Pancreas (tissue), 10 donors: ENCODE measurements around the gene RSPH9. TPM values are rescaled to one million over a fixed set of nuclear protein-coding genes. Genes with fewer than 3 reads are reported as not detected.
A peak's percentile ranks its signal among the peaks of the same experiment; 100 is the strongest.

ENCODE experiments used
- ATAC-seq, 4 donors: fragments of 200-7000 bp; cut with Tn5 transposase; one replicate each; pipeline versions ENCODE4 v1.8.0 to v1.9.1; 2020; ENCODE audit warnings: mild to moderate bottlenecking in 4 of 4, moderate library complexity in 4 of 4
- DNase-seq, 6 donors: peaks; one replicate each; pipeline ENCODE4 v3.0.0-alpha.2; 2020
- FAIRE-seq: peaks from 2 replicates; lab custom pipeline; 2012; peaks lifted over from hg19 to GRCh38; lab: Jason Lieb, UNC
- H3K27ac ChIP-seq, 4 donors: fragments of 200-600 bp; sonication (generic); 1 replicate in 3 of 4; 2 replicates in 1 of 4; pipeline versions ENCODE4 v1.5.0 to v1.8.0; 2020
- H3K27me3 ChIP-seq, 4 donors: fragments of 200-600 bp; one replicate each; pipeline ENCODE4 v1.8.0; 2021
- H3K36me3 ChIP-seq, 3 donors: fragments of 200-600 bp; sonication (generic) in 1 of 3; one replicate each; pipeline versions ENCODE4 v1.5.0 to v1.8.0; 2020 to 2021
- H3K4me1 ChIP-seq, 3 donors: fragments of 200-600 bp; one replicate each; pipeline ENCODE4 v1.8.0; 2021
- H3K4me3 ChIP-seq, 4 donors: fragments of 200-600 bp; sonication (generic) in 2 of 4; one replicate each; pipeline versions ENCODE4 v1.5.0 to v1.8.0; 2020 to 2021
- H3K9me3 ChIP-seq, 4 donors: fragments of 200-600 bp; one replicate each; pipeline ENCODE4 v1.8.0; 2021
- WGBS, 2 donors: extraction: QIAGEN DNeasy Blood & Tissue Kit; methylation state at CpG; one replicate each; pipeline ENCODE4 v1.1.7; 2013; 5-methylcytosine and 5-hydroxymethylcytosine counted together
- intact Hi-C, 3 donors: fragments of 100-400 bp; cut with DNase I; formaldehyde crosslinking; loops; one replicate each; pipeline versions ENCODE4 v1.11.1 to v1.14.2; 2022
- polyA plus RNA-seq, 2 donors: library from polyadenylated mRNA; stranded (reverse); fragments of 200-250 nt; gene quantifications; one replicate each; pipeline ENCODE4 v1.2.3, GENCODE V29; 2013
- total RNA-seq, 6 donors: library from RNA; stranded (reverse); fragmentation: NEBNext Ultra II Directional in 4 of 6; extraction: Animal tissue kit (Norgen Biotek cat#: 25700) in 4 of 6; gene quantifications; one replicate each; pipeline versions ENCODE4 v1.2.1 to v1.2.4, GENCODE V29; 2021 to 2023
- TF ChIP-seq, protein P1 (sequence below), 4 donors: fragments of 200-600 bp; sonication (generic) in 3 of 4; IDR thresholded peaks; one replicate each; pipeline versions ENCODE4 v1.5.0 to v1.8.0; 2021; ENCODE audit warnings: antibody characterized with exemption in 4 of 4
- donor health status: healthy with polysubstance abuse.
- donor health status: DM: no; HTN: no; CAD: no; lungs with moderate emphysema.
- donor health status: DM: no; HTN: no; CAD: no.
- donor health status: control.
- donor health status: control.
- donor health status: Bipolar disorder and iron deficiency.
- donor health status: DM: yes; HTN: yes; CAD: no.
- donor health status: DM: no; HTN: no; CAD: no.
- donor health status: DM: no; HTN: no; CAD: no.
- donor health status: DM: yes; HTN: yes; CAD: no.

RSPH9 gene
- total and polyA plus RNA-seq, 8 donors: 0.06 to 1.1 (median 0.12) TPM; not detected in 3

DNA sequence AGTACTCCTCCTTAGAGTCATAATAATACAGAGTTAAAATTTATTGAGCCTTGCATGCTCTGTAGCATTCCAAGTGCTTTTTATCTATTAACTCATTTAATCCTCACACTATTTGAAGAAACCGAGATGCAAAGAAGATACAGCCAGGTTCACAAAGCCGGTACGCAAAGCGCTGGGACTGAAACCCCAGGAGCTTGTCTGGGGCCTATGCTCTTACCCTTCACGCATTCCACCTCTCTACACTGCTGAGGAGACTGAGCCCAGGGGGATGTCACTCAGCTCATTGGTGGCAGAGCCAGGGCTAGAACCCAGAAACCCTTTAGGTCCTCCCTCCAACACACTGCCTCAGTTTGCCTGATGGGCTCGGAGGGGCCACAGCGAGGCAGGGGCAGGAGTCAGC is 62.4 kb downstream of the RSPH9 start:
- H3K27ac ChIP-seq: no peak overlapping the region
- 71 to 89% methylated on average over 7 of the region's 7 CpGs for WGBS, 2 donors
- no peak for ATAC-seq
- no peaks in the 10 kb centered on the region for H3K9me3 ChIP-seq
- no peaks in the 10 kb centered on the region for H3K36me3 ChIP-seq
- no peaks in the 10 kb centered on the region for H3K27me3 ChIP-seq
- intact Hi-C loops: no loop called here
- H3K4me3 ChIP-seq: no peak overlapping the region
- TF ChIP-seq, protein P1, sequence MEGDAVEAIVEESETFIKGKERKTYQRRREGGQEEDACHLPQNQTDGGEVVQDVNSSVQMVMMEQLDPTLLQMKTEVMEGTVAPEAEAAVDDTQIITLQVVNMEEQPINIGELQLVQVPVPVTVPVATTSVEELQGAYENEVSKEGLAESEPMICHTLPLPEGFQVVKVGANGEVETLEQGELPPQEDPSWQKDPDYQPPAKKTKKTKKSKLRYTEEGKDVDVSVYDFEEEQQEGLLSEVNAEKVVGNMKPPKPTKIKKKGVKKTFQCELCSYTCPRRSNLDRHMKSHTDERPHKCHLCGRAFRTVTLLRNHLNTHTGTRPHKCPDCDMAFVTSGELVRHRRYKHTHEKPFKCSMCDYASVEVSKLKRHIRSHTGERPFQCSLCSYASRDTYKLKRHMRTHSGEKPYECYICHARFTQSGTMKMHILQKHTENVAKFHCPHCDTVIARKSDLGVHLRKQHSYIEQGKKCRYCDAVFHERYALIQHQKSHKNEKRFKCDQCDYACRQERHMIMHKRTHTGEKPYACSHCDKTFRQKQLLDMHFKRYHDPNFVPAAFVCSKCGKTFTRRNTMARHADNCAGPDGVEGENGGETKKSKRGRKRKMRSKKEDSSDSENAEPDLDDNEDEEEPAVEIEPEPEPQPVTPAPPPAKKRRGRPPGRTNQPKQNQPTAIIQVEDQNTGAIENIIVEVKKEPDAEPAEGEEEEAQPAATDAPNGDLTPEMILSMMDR (IDR thresholded peaks at IDR 0.05): no peak
- no peak for DNase-seq
- H3K4me1 ChIP-seq: peaks cover 5 to 19% (median 14%) of the 10 kb centered on the region in 3 donors
- FAIRE-seq: no peak

GRCh38 chr6:43707767-43708166 is 62.9 kb downstream of the RSPH9 start:
- WGBS, 2 donors: 39 to 67% methylated on average over 1 of the region's 1 CpG
- no peak for ATAC-seq
- intact Hi-C loops: no loop called here

GRCh38 chr6:43708860-43709653 is 64.2 kb downstream of the RSPH9 start:
- TF ChIP-seq, protein P1 (IDR thresholded peaks at IDR 0.05): no peak
- H3K27ac ChIP-seq: no peak overlapping the region
- intact Hi-C loops: no loop called here
- H3K9me3 ChIP-seq: no peaks in the 10 kb centered on the region
- H3K4me1 ChIP-seq: peaks cover 0 to 15% (median 9%) of the 10 kb centered on the region in 3 donors
- no peak overlapping the region for H3K4me3 ChIP-seq
- no peaks in the 10 kb centered on the region for H3K27me3 ChIP-seq
- ATAC-seq: peak in 2 of 4 donors; percentile 10 to 36
- no peak for DNase-seq
- 69 to 75% methylated on average over 5 of the region's 5 CpGs for WGBS, 2 donors
- H3K36me3 ChIP-seq: no peaks in the 10 kb centered on the region
- FAIRE-seq: no peak

More at GRCh38 chr6:43707767-43708166, 62.9 kb downstream of the RSPH9 start:
- H3K4me3 ChIP-seq: no peak overlapping the region
- no peak overlapping the region for H3K27ac ChIP-seq
- TF ChIP-seq, protein P1 (IDR thresholded peaks at IDR 0.05): no peak
- no peaks in the 10 kb centered on the region for H3K36me3 ChIP-seq
- FAIRE-seq (no peak), DNase-seq (no peak)
- H3K4me1 ChIP-seq: peaks cover 5 to 19% (median 14%) of the 10 kb centered on the region in 3 donors
- H3K27me3 ChIP-seq: no peaks in the 10 kb centered on the region
- no peaks in the 10 kb centered on the region for H3K9me3 ChIP-seq

DNA sequence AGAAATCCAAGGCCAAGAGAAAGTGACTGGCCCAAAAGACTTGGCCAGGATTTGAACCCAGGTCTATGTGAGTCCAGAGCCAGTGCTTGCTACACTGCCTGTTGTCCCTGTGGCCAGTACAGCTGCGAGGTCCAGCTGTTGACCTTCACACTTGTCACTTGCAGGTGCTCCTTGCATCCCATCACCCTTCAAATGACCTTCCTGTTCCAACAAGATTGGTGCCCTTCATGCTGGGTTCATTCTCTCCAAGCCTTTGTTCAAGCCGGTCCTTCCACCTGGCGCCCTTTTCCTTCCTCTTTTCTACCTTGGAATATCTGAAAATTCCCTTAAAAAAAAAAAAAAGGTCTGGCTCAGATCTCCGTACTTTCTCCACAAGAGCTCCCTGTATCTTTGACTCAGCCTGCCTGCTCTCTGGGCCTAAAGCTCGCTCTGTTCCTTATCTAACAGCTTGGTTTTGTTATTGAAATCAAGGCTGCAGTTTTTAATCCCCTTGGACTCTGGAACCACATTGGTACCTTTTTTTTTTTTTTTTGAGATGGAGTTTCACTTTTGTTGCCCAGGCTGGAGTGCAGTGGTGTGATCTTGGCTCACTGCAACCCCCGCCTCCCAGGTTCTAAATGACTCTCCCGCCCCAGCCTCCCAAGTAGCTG is 64.9 kb downstream of the RSPH9 start:
- intact Hi-C loops: no loop called here
- TF ChIP-seq, protein P1 (IDR thresholded peaks at IDR 0.05): no peak
- FAIRE-seq (no peak), ATAC-seq (no peak), DNase-seq (no peak)
- Histone ChIP-seq H3K36me3 (no peaks in the 10 kb centered on the region), H3K4me1 (peaks cover 0 to 9% (median 9%) of the 10 kb centered on the region in 3 donors), H3K4me3 (no peak overlapping the region), H3K9me3 (no peaks in the 10 kb centered on the region), H3K27me3 (no peaks in the 10 kb centered on the region), H3K27ac (no peak overlapping the region)
- 69 to 77% methylated on average over 7 of the region's 7 CpGs for WGBS, 2 donors
